Heart left ventricle (tissue), 16 donors: ENCODE measurements around the gene SORBS2. TPM values are rescaled to one million over a fixed set of nuclear protein-coding genes. Genes with fewer than 3 reads are reported as not detected.
"Not testable (repeated sequence)": the region's sequence is repeated elsewhere in the genome, so short reads cannot be mapped to it uniquely, and the experiment has no call there.

Experiments used
- ATAC-seq, 4 donors: fragments of 200-7000 bp; cut with Tn5 transposase; one replicate each; pipeline ENCODE4 v1.9.1; 2020 to 2022; ENCODE audit warnings: moderate library complexity in 4 of 4, mild to moderate bottlenecking in 3 of 4, moderate number of reproducible peaks in 1 of 4
- DNase-seq, 5 donors: peaks; one replicate each; pipeline ENCODE4 v3.0.0-alpha.2; 2020
- H3K27ac ChIP-seq, 12 donors: fragments of 200-600 bp; sonication (generic) in 4 of 12; one replicate each; pipeline versions ENCODE4 v1.5.0 to v1.8.0; 2016 to 2022; ENCODE audit warnings: mild to moderate bottlenecking in 2 of 12
- H3K27me3 ChIP-seq, 9 donors: fragments of 200-600 bp; sonication (generic) in 2 of 9; one replicate each; pipeline versions ENCODE4 v1.5.1 to v1.8.0; 2016 to 2022; ENCODE audit warnings: mild to moderate bottlenecking in 3 of 9
- H3K36me3 ChIP-seq, 9 donors: fragments of 200-600 bp; sonication (generic) in 2 of 9; one replicate each; pipeline versions ENCODE4 v1.5.0 to v1.8.0; 2018 to 2022; ENCODE audit warnings: mild to moderate bottlenecking in 2 of 9
- H3K4me1 ChIP-seq, 12 donors: fragments of 200-600 bp; sonication (generic) in 4 of 12; one replicate each; pipeline versions ENCODE4 v1.5.0 to v1.8.0; 2016 to 2022; ENCODE audit warnings: mild to moderate bottlenecking in 3 of 12
- H3K4me3 ChIP-seq, 12 donors: fragments of 200-600 bp; sonication (generic) in 4 of 12; one replicate each; pipeline versions ENCODE4 v1.5.0 to v1.8.0; 2017 to 2022; ENCODE audit warnings: mild to moderate bottlenecking in 9 of 12, moderate library complexity in 4 of 12
- H3K9me3 ChIP-seq, 12 donors: fragments of 200-600 bp; sonication (generic) in 4 of 12; one replicate each; pipeline versions ENCODE4 v1.5.0 to v1.8.0; 2016 to 2022; ENCODE audit warnings: mild to moderate bottlenecking in 1 of 12
- POLR2A ChIP-seq, 2 donors: fragments of 450-650 bp; IDR thresholded peaks; one replicate each; pipeline ENCODE4 v1.6.1; 2017; ENCODE audit warnings: antibody characterized with exemption in 2 of 2, mild to moderate bottlenecking in 2 of 2, moderate library complexity in 2 of 2
- WGBS, 4 donors: extraction: QIAGEN DNeasy Blood & Tissue Kit in 2 of 4; methylation state at CpG; one replicate each; pipeline versions ENCODE4 v1.1.5 to v1.1.7; 2013 to 2018; 5-methylcytosine and 5-hydroxymethylcytosine counted together
- intact Hi-C, 10 donors: fragments of 100-400 bp; cut with DNase I; formaldehyde crosslinking; loops; one replicate each; pipeline versions ENCODE4 v1.11.1 to v1.14.2; 2022
- long read RNA-seq, 3 donors: library from polyadenylated mRNA; unstranded; transcript quantifications; one replicate each; pipeline ENCODE4 v2.0.0, GENCODE V29; 2020 to 2021
- polyA plus RNA-seq, 2 donors: library from polyadenylated mRNA; stranded (reverse); fragments of 200-250 nt; gene quantifications; one replicate each; pipeline ENCODE4 v1.2.3, GENCODE V29; 2013
- total RNA-seq, 9 donors: library from RNA; depleted of rRNA in 2 of 9; stranded (reverse); fragments of >200 nt in 2 of 9; fragmentation: NEBNext Ultra II Directional in 3 of 9; extraction: Animal tissue kit (Norgen Biotek cat#: 25700) in 3 of 9; gene quantifications; one replicate each; pipeline versions ENCODE4 v1.1.0 to v1.2.4, GENCODE V29; 2016 to 2023
- TF ChIP-seq, protein P1 (sequence below), 12 donors: fragments of 200-600 bp; sonication (generic) in 4 of 12; IDR thresholded peaks; one replicate each; pipeline versions ENCODE4 v1.5.0 to v1.8.0; 2018 to 2022; ENCODE audit warnings: antibody characterized with exemption in 12 of 12, mild to moderate bottlenecking in 5 of 12
- donor health status: ischemic (EF 13 %, LVEDD 7.1; RV severe dilation, severe dysfunction).
- donor health status: healthy with polysubstance abuse.
- donor health status: DM: no; HTN: yes; CAD: no.
- donor health status: DM: no; HTN: no; CAD: no.
- donor health status: ischemic (EF 25% LVEDD 6.9; RV normal size, moderate dysfunction).
- donor health status: ischemic (EF 25% LVEDD 5.7; RV mildly dilated, moderate dysfunction).
- donor health status: healthy.
- donor health status: DM: yes; HTN: yes; CAD: no.
- donor health status: ischemic (EF 35%, LVEDD 5.7; RV mildly dilated, moderate dysfunction).
- donor health status: nonischemic (EF 11% LVEDD 7.7; RV severe dilation, severe dysfunction).
- donor health status: DM: yes; HTN: yes; CAD: no.
- donor health status: PGD.
- donor health status: ischemic (EF 29% LVEDD 5.4; RV normal size, mild dysfunction).
- donor health status: nonischemic (EF 23%, LVEDD 6.1; RV moderate dilation, normal function).

The SORBS2 gene, protein sequence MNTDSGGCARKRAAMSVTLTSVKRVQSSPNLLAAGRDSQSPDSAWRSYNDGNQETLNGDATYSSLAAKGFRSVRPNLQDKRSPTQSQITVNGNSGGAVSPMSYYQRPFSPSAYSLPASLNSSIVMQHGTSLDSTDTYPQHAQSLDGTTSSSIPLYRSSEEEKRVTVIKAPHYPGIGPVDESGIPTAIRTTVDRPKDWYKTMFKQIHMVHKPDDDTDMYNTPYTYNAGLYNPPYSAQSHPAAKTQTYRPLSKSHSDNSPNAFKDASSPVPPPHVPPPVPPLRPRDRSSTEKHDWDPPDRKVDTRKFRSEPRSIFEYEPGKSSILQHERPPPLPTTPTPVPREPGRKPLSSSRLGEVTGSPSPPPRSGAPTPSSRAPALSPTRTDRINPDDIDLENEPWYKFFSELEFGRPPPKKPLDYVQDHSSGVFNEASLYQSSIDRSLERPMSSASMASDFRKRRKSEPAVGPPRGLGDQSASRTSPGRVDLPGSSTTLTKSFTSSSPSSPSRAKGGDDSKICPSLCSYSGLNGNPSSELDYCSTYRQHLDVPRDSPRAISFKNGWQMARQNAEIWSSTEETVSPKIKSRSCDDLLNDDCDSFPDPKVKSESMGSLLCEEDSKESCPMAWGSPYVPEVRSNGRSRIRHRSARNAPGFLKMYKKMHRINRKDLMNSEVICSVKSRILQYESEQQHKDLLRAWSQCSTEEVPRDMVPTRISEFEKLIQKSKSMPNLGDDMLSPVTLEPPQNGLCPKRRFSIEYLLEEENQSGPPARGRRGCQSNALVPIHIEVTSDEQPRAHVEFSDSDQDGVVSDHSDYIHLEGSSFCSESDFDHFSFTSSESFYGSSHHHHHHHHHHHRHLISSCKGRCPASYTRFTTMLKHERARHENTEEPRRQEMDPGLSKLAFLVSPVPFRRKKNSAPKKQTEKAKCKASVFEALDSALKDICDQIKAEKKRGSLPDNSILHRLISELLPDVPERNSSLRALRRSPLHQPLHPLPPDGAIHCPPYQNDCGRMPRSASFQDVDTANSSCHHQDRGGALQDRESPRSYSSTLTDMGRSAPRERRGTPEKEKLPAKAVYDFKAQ (N-terminal part only)
- total RNA-seq: 1,000 to 10,000 TPM in 7 of 9 donors, 100 to 1,000 TPM in 2; 966 to 2,158 (median 1,443) TPM
- polyA plus RNA-seq: 100 to 1,000 TPM; 254 to 473 TPM
- long read RNA-seq, donor 1, full-length matches to known transcripts: 346 of 934 reads
- long read RNA-seq, donor 1, partial matches to known transcripts: 325 of 934 reads
- long read RNA-seq, donor 1, other reads (novel, unspliced or antisense): 263 of 934 reads
- long read RNA-seq, donor 2, full-length matches to known transcripts: 169 of 1,779 reads
- long read RNA-seq, donor 2, partial matches to known transcripts: 621 of 1,779 reads
- long read RNA-seq, donor 2, other reads (novel, unspliced or antisense): 989 of 1,779 reads
- long read RNA-seq, donor 3, full-length matches to known transcripts: 318 of 668 reads
- long read RNA-seq, donor 3, partial matches to known transcripts: 169 of 668 reads
- long read RNA-seq, donor 3, other reads (novel, unspliced or antisense): 181 of 668 reads

DNA sequence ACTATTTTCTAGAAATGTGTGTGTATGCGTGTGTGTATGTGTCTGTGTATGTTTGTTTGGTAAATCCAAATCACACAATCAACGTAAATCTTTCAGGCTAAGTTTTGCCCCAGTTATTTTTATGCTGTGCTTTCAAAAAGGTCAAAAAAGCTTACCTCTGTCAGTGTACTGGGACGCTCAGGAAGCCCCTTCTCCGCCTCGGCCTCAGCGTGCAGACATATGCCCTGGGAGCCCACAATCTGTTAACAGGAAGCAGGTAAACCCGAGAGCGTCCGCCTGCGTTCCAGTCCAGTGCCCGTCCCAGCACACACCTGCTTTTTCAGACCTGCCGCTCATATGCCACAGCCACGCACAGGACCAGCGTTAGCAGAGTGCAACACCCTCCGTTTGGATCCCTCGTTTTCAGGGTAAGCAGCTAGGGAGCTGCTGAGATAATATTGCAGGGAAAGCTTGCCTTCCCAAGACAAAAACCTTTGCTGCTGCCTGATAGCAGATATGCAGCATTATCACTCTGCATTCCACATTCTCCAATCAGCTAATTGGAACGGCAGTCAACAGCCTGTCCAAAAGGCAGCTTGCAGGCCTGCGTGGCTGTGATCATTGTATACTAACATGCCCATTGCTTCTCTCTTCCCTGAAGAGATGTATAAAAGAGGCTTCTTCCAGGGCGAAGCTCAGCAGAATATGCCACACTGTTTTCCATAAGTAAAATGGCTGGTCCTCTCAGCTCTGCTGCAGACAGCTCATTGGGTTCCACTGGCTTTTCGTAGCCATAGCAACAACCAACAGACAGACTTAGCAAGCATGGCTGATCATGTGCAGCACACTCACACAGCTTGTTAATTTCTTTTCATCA, at the start of gene SORBS2:
TSS of gene SORBS2 (minus strand) at position 686 of the 856 bp plus-strand sequence. CDS start 121,623 bp downstream, outside the sequence.
- TF ChIP-seq POLR2A (IDR thresholded peaks at IDR 0.05): peak in 1 of 2 donors; percentile 60
- TF ChIP-seq, protein P1, sequence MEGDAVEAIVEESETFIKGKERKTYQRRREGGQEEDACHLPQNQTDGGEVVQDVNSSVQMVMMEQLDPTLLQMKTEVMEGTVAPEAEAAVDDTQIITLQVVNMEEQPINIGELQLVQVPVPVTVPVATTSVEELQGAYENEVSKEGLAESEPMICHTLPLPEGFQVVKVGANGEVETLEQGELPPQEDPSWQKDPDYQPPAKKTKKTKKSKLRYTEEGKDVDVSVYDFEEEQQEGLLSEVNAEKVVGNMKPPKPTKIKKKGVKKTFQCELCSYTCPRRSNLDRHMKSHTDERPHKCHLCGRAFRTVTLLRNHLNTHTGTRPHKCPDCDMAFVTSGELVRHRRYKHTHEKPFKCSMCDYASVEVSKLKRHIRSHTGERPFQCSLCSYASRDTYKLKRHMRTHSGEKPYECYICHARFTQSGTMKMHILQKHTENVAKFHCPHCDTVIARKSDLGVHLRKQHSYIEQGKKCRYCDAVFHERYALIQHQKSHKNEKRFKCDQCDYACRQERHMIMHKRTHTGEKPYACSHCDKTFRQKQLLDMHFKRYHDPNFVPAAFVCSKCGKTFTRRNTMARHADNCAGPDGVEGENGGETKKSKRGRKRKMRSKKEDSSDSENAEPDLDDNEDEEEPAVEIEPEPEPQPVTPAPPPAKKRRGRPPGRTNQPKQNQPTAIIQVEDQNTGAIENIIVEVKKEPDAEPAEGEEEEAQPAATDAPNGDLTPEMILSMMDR (IDR thresholded peaks at IDR 0.05): no peak
- H3K27me3 ChIP-seq: no peaks in the 10 kb centered on the region

GRCh38 chr4:185859111-185859510, 47.1 kb upstream of the SORBS2 start:
- H3K9me3 ChIP-seq: peaks cover 0 to 15% (median 4%) of the 10 kb centered on the region in 12 donors
- DNase-seq (no peak), ATAC-seq (no peak)
- TF ChIP-seq, protein P1 (IDR thresholded peaks at IDR 0.05): no peak
- no peak for TF ChIP-seq POLR2A (IDR thresholded peaks at IDR 0.05)
- H3K27ac ChIP-seq: no peak overlapping the region
- no peaks in the 10 kb centered on the region for H3K36me3 ChIP-seq
- intact Hi-C loops: no loop called here
- no peak overlapping the region for H3K4me3 ChIP-seq
- 25 to 34% (median 28%) methylated on average over 7 of the region's 7 CpGs for WGBS, 4 donors
- H3K27me3 ChIP-seq: no peaks in the 10 kb centered on the region
- H3K4me1 ChIP-seq: peaks cover 0 to 18% (median 0%) of the 10 kb centered on the region in 12 donors

More for the DNA sequence above, at the start of gene SORBS2:
- DNase-seq: peak in 2 of 5 donors; percentile 62
- 21 to 37% (median 33%) methylated on average over 20 of the region's 20 CpGs for WGBS, 4 donors
- intact Hi-C loops: loop anchor here in 3 of 10 donors (5.0 kb wide), 1 partner anchor 36 kb away; no protein-coding TSS in a partner anchor
- Histone ChIP-seq H3K36me3 (no peaks in the 10 kb centered on the region), H3K4me3 (peak within 1 kb of the TSS; percentile 35 to 71 (median 59)), H3K27ac (peak within 1 kb of the TSS; percentile 72 to 95 (median 82)), H3K4me1 (peaks cover 0 to 3% (median 0%) of the 10 kb centered on the region in 12 donors), H3K9me3 (no peaks in the 10 kb centered on the region)
- ATAC-seq: peak; percentile 59 to 81 (median 79)

- H3K36me3 ChIP-seq, DNase-seq, ATAC-seq, H3K27me3 ChIP-seq, intact Hi-C loops, H3K4me3 ChIP-seq, H3K27ac ChIP-seq: not testable (repeated sequence)
- WGBS, 4 donors: 69 to 83% (median 72%) methylated on average over 3 to 4 of the region's 4 CpGs
- H3K4me1 ChIP-seq: peaks cover 0 to 11% (median 0%) of the 10 kb centered on the region in 12 donors
- peaks cover 0 to 15% (median 4%) of the 10 kb centered on the region in 12 donors for H3K9me3 ChIP-seq
These were observed 45.6 kb upstream of the SORBS2 start for GRCh38 chr4:185857561-185857960.
